ENCODE measurements around the gene APOBEC3A.
"Not testable (repeated sequence)": the region's sequence is repeated elsewhere in the genome, so short reads cannot be mapped to it uniquely, and the experiment has no call there.

APOBEC3A gene

GRCh38 chr22:38963291-38963738 is 5.9 kb downstream of the APOBEC3A start:
- DNase-seq = not testable (repeated sequence)

GRCh38 chr22:38963872-38964271 is 6.5 kb downstream of the APOBEC3A start:
- DNase-seq = no peak

- DNase-seq = no peak
Measured at GRCh38 chr22:38964306-38964705, 6.9 kb downstream of the APOBEC3A start.

- DNase-seq = no peak
Measured at GRCh38 chr22:38964989-38965388, 7.6 kb downstream of the APOBEC3A start.

GRCh38 chr22:38965614-38966379 is 8.4 kb downstream of the APOBEC3A start:
- no peak for DNase-seq

- no peak for DNase-seq
Measured at GRCh38 chr22:38966380-38966702, 8.9 kb downstream of the APOBEC3A start.

GRCh38 chr22:38966942-38967341 is 9.5 kb downstream of the APOBEC3A start:
- DNase-seq = no peak

GRCh38 chr22:38967451-38968450 is 10.3 kb downstream of the APOBEC3A start:
- no peak for DNase-seq

GRCh38 chr22:38968801-38969200 is 11.4 kb downstream of the APOBEC3A start:
- DNase-seq = no peak

- no peak for DNase-seq
Measured at GRCh38 chr22:38970551-38970950, 13.1 kb downstream of the APOBEC3A start.

- DNase-seq = no peak
Measured at GRCh38 chr22:38971202-38971601, 13.8 kb downstream of the APOBEC3A start.

- no peak for DNase-seq
Measured at GRCh38 chr22:38971791-38972190, 14.4 kb downstream of the APOBEC3A start.

- DNase-seq = no peak
Measured at GRCh38 chr22:38972558-38972957, 15.1 kb downstream of the APOBEC3A start.

- no peak for DNase-seq
Measured at GRCh38 chr22:38973289-38974169, 16.1 kb downstream of the APOBEC3A start.

GRCh38 chr22:38974170-38974825 is 16.9 kb downstream of the APOBEC3A start:
- no peak for DNase-seq

- DNase-seq = no peak
Measured at GRCh38 chr22:38974826-38975175, 17.4 kb downstream of the APOBEC3A start.

- DNase-seq = not testable (repeated sequence)
Measured at GRCh38 chr22:38977289-38977688, 19.9 kb downstream of the APOBEC3A start.

- not testable (repeated sequence) for DNase-seq
Measured at GRCh38 chr22:38980587-38980986, 23.2 kb downstream of the APOBEC3A start.

- DNase-seq = no peak
Measured at GRCh38 chr22:38981005-38981991, 23.9 kb downstream of the APOBEC3A start.

GRCh38 chr22:38981992-38982927 is 24.9 kb downstream of the APOBEC3A start, which contains the start of gene APOBEC3B:
Gene APOBEC3B (plus strand): TSS chr22:38982347. CDS start chr22:38982454, 107 bp downstream.
- no peak for DNase-seq

All from NCI-H774 (cell line).